OCI-LY7 (cell line): ENCODE measurements around the gene LSM11.

Experiments used
- EZH2phosphoT487 ChIP-seq: fragments of 200-600 bp; sonication (generic); IDR thresholded peaks from 2 replicates; pipeline ENCODE4 v1.6.1; 2018; ENCODE audit warnings: low read depth, borderline replicate concordance, mild to moderate bottlenecking, mixed run types, antibody characterized with exemption, low read length, moderate library complexity, mixed read lengths
- TF ChIP-seq, protein P1 (sequence below): fragments of 200-600 bp; sonication (generic); conservative IDR thresholded peaks from 2 replicates; pipeline ENCODE4 v1.5.1; 2014; ENCODE audit warnings: mild to moderate bottlenecking, antibody characterized with exemption, low read length, moderate library complexity, mixed read lengths

- TF ChIP-seq EZH2phosphoT487 = no peak
- TF ChIP-seq, protein P1, sequence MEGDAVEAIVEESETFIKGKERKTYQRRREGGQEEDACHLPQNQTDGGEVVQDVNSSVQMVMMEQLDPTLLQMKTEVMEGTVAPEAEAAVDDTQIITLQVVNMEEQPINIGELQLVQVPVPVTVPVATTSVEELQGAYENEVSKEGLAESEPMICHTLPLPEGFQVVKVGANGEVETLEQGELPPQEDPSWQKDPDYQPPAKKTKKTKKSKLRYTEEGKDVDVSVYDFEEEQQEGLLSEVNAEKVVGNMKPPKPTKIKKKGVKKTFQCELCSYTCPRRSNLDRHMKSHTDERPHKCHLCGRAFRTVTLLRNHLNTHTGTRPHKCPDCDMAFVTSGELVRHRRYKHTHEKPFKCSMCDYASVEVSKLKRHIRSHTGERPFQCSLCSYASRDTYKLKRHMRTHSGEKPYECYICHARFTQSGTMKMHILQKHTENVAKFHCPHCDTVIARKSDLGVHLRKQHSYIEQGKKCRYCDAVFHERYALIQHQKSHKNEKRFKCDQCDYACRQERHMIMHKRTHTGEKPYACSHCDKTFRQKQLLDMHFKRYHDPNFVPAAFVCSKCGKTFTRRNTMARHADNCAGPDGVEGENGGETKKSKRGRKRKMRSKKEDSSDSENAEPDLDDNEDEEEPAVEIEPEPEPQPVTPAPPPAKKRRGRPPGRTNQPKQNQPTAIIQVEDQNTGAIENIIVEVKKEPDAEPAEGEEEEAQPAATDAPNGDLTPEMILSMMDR = no peak
Measured at GRCh38 chr5:157714596-157714864, 29.0 kb upstream of the LSM11 start.
